HepG2 (cell line): ENCODE measurements around the gene HNRNPUL1. TPM values are rescaled to one million over a fixed set of nuclear protein-coding genes. Genes with fewer than 3 reads are reported as not detected.

ENCODE experiments used
- ATAC-seq: fragments of 200-7000 bp; cut with Tn5 transposase; 3 replicates; pipeline ENCODE4 v1.9.1; 2020; ENCODE audit warnings: mild to moderate bottlenecking, moderate library complexity
- BruUV-seq: library from RNA; stranded (reverse); fragments of 400-500 nt; replicated peaks from 2 replicates; lab custom pipeline; 2021; lab: Mats Ljungman, UMichigan
- CTCF ChIA-PET: fragments of 300-600 bp; formaldehyde crosslinking; extraction: SDS; loops from one replicate; lab custom pipeline; 2021; ENCODE audit warnings: low total read pairs, inconsistent platforms, low intra/inter-chr PET ratio; lab: Yijun Ruan, JAX
- POLR2A ChIA-PET: fragments of 350-600 bp; sonication (Branson Sonifier 250); formaldehyde crosslinking; loops from one replicate; lab custom pipeline; 2020; ENCODE audit warnings: antibody characterized with exemption, inconsistent platforms; lab: Yijun Ruan, JAX
- DNase-seq: peaks from one replicate; pipeline ENCODE4 v3.0.0-alpha.2; 2015; ENCODE audit warnings: low spot score
- FAIRE-seq: peaks from 3 replicates; lab custom pipeline; 2011; peaks lifted over from hg19 to GRCh38; lab: Jason Lieb, UNC
- H2AFZ ChIP-seq: one replicate; pipeline ENCODE4 v1.6.1; 2011; ENCODE audit warnings: low read length, inconsistent platforms
- H3K27ac ChIP-seq: fragments of 300-600 bp; 3 replicates; pipeline ENCODE4 v1.8.0; 2011; ENCODE audit warnings: mixed run types, mild to moderate bottlenecking, mixed read lengths, low read length, inconsistent platforms; ENCODE audit not compliant: insufficient read depth; ENCODE audit errors: extremely low read length
- H3K27me3 ChIP-seq, 2 experiments: fragments of 200-600 bp in 1 of 2; 2 replicates in 1 of 2; 3 replicates in 1 of 2; pipeline versions ENCODE4 v1.6.0 to v1.8.0; 2011; ENCODE audit warnings: low read length in 2 of 2, mild to moderate bottlenecking in 2 of 2, moderate library complexity in 2 of 2, inconsistent platforms in 1 of 2; ENCODE audit not compliant: insufficient read depth in 2 of 2, control insufficient read depth in 1 of 2
- H3K36me3 ChIP-seq, 2 experiments: fragments of 200-600 bp in 1 of 2; replicated peaks in 1 of 2; 2 replicates in 1 of 2; 3 replicates in 1 of 2; pipeline versions ENCODE4 v1.5.1 to v1.8.0; 2011; ENCODE audit warnings: low read length in 2 of 2, inconsistent platforms in 1 of 2; ENCODE audit not compliant: insufficient read depth in 2 of 2, control insufficient read depth in 1 of 2
- H3K4me1 ChIP-seq: 2 replicates; pipeline ENCODE4 v1.5.1; 2012; ENCODE audit warnings: low read length, inconsistent platforms; ENCODE audit not compliant: insufficient read depth
- H3K4me2 ChIP-seq: 2 replicates; pipeline ENCODE4 v1.6.0; 2011; ENCODE audit warnings: low read depth, low read length, inconsistent platforms
- H3K4me3 ChIP-seq, 3 experiments: fragments of 200-600 bp in 1 of 3; sonication (generic), shearing (Covaris generic) in 1 of 3; replicated peaks in 1 of 3; 2 replicates each; pipeline ENCODE4 v1.5.1; 2011 to 2016; ENCODE audit warnings: low read length in 3 of 3, inconsistent platforms in 2 of 3, low read depth in 2 of 3, mild to moderate bottlenecking in 2 of 3, control low read depth in 1 of 3, mixed read lengths in 1 of 3; ENCODE audit not compliant: insufficient read depth in 1 of 3
- H3K79me2 ChIP-seq: one replicate; pipeline ENCODE4 v1.6.1; 2011; ENCODE audit warnings: low read length, inconsistent platforms; ENCODE audit not compliant: insufficient read depth
- H3K9ac ChIP-seq: 2 replicates; pipeline ENCODE4 v1.6.0; 2011; ENCODE audit warnings: mild to moderate bottlenecking, low read depth, low read length, inconsistent platforms; ENCODE audit not compliant: insufficient read depth
- H3K9me3 ChIP-seq: 2 replicates; pipeline ENCODE4 v1.5.1; 2012; ENCODE audit warnings: mild to moderate bottlenecking, low read length
- H4K20me1 ChIP-seq: 2 replicates; pipeline ENCODE4 v1.6.0; 2011; ENCODE audit warnings: inconsistent platforms, mild to moderate bottlenecking, low read length, moderate library complexity; ENCODE audit not compliant: insufficient read depth
- CCDC6 ChIP-seq: sonication (generic); formaldehyde crosslinking; IDR thresholded peaks from 2 replicates; pipeline ENCODE4 v1.8.1; 2022; ENCODE audit warnings: mild to moderate bottlenecking, missing genetic modification reagents, moderate library complexity
- GFI1 ChIP-seq: sonication (generic); formaldehyde crosslinking; IDR thresholded peaks from 2 replicates; pipeline ENCODE4 v1.5.0; 2020; ENCODE audit warnings: missing genetic modification reagents, mild to moderate bottlenecking, borderline replicate concordance
- STAG1 ChIP-seq: sonication (generic); formaldehyde crosslinking; IDR thresholded peaks from 2 replicates; pipeline ENCODE4 v1.4.0; 2020; ENCODE audit warnings: missing genetic modification reagents
- ZNF121 ChIP-seq: sonication (generic); formaldehyde crosslinking; IDR thresholded peaks from 2 replicates; pipeline ENCODE4 v1.5.0; 2020; ENCODE audit warnings: mild to moderate bottlenecking, missing genetic modification reagents
- ZNF234 ChIP-seq: sonication (generic); formaldehyde crosslinking; conservative IDR thresholded peaks from 2 replicates; pipeline ENCODE4 v1.5.1; 2020; ENCODE audit warnings: mild to moderate bottlenecking, missing genetic modification reagents
- ZNF557 ChIP-seq: sonication (generic); formaldehyde crosslinking; IDR thresholded peaks from 2 replicates; pipeline ENCODE4 v1.4.0; 2020; ENCODE audit warnings: missing genetic modification reagents
- WGBS: methylation state at CpG from one replicate; pipeline ENCODE4 v1.1.6; 2017; ENCODE audit warnings: low lambda C conversion rate; 5-methylcytosine and 5-hydroxymethylcytosine counted together
- in situ Hi-C: cut with HindIII; loops from 2 replicates; pipeline ENCODE4 v1.10.0; 2017; ENCODE audit warnings: low pct_unique_long_range_greater_than_20kb; ENCODE audit not compliant: extremely low pct_ligation_motif_present
- intact Hi-C: fragments of 100-400 bp; cut with micrococcal nuclease; formaldehyde crosslinking; loops from one replicate; pipeline ENCODE4 v1.10.0; 2022; ENCODE audit not compliant: unreplicated experiment
- polyA plus RNA-seq, 8 experiments: library from polyadenylated mRNA; depleted of rRNA in 3 of 8; stranded (reverse) in 7 of 8; unstranded in 1 of 8; fragments of >200 nt; fragmentation: Illumina TruSeq in 4 of 8; extraction: Trizol in 4 of 8; gene quantifications; 2 replicates each; pipeline versions ENCODE4 v1.2.1 to v1.2.3, GENCODE V29; 2011 to 2016; ENCODE audit warnings: low read depth in 4 of 8, missing spikeins in 1 of 8, mixed read lengths in 1 of 8; ENCODE audit not compliant: insufficient read depth in 1 of 8
- total RNA-seq, 5 experiments: library from RNA; depleted of rRNA; stranded (reverse); fragments of >200 nt; fragmentation: Illumina TruSeq; extraction: Trizol; gene quantifications; 2 replicates each; pipeline ENCODE4 v1.2.3, GENCODE V29; 2016; ENCODE audit warnings: low read depth in 1 of 5
- TF ChIP-seq, protein P1 (sequence below): fragments of 450-650 bp; IDR thresholded peaks from 2 replicates; pipeline ENCODE4 v1.6.1; 2017
- TF ChIP-seq, protein P2 (sequence below): sonication (generic); formaldehyde crosslinking; IDR thresholded peaks from 2 replicates; pipeline ENCODE4 v1.4.0; 2020; ENCODE audit warnings: missing genetic modification reagents
- TF ChIP-seq, protein P3 (sequence below): IDR thresholded peaks from 2 replicates; pipeline ENCODE4 v1.6.1; 2012; ENCODE audit warnings: inconsistent platforms
- TF ChIP-seq, protein P4 (sequence below): sonication (generic); formaldehyde crosslinking; IDR thresholded peaks from 2 replicates; pipeline ENCODE4; 2020; ENCODE audit warnings: missing genetic modification reagents, mild to moderate bottlenecking, borderline replicate concordance

The HNRNPUL1 gene
- total and polyA plus RNA-seq, 2 of the 13 experiments (the other 11 are each of a cell fraction or from before 2014, with no cell fraction given) = 30.9 to 81.7 TPM

DNA sequence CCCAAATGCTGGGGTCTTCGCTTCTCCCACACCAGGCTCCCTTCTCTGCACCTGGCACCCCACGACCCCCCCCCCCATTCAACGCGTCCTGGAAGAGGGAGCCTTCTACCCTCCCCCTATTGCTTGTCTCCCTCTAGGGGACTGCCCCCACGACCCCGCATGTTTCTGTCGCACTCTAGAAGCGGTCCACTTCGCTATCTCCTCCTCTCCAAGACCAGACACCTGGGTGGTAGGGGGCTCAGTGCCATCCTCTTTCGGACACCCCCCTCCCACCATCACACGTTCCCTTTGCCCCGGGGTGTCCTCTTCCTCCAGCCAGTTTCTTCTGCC is 88.1 kb downstream of the HNRNPUL1 start:
- peaks cover 29% of the 10 kb centered on the region for H3K79me2 ChIP-seq
- FAIRE-seq (no peak), ATAC-seq (no peak), DNase-seq (no peak)
- in situ Hi-C loops = loop anchor here (5.0 kb wide), 1 partner anchor 40 kb away; the partner anchor contains the start of gene CCDC97
- no peak overlapping the region for H3K27ac ChIP-seq
- peak overlapping the region; percentile 82 for H3K9ac ChIP-seq
- POLR2A ChIA-PET = interaction anchor here (1.1 to 3.1 kb wide), 11 partner anchors 11 to 126 kb away, joined by 3 to 73 read pairs (median 8); partner anchors contain the start of genes B3GNT8, B9D2, CCDC97 and DMAC2
- H3K9me3 ChIP-seq = no peaks in the 10 kb centered on the region
- H3K4me1 ChIP-seq = peaks cover 32% of the 10 kb centered on the region
- peaks cover 6 to 10% of the 10 kb centered on the region in 2 experiments; a peak in 2 of 5 replicates for H3K36me3 ChIP-seq
- TF ChIP-seq, protein P1, sequence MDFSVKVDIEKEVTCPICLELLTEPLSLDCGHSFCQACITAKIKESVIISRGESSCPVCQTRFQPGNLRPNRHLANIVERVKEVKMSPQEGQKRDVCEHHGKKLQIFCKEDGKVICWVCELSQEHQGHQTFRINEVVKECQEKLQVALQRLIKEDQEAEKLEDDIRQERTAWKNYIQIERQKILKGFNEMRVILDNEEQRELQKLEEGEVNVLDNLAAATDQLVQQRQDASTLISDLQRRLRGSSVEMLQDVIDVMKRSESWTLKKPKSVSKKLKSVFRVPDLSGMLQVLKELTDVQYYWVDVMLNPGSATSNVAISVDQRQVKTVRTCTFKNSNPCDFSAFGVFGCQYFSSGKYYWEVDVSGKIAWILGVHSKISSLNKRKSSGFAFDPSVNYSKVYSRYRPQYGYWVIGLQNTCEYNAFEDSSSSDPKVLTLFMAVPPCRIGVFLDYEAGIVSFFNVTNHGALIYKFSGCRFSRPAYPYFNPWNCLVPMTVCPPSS = no peak
- TF ChIP-seq, protein P2, sequence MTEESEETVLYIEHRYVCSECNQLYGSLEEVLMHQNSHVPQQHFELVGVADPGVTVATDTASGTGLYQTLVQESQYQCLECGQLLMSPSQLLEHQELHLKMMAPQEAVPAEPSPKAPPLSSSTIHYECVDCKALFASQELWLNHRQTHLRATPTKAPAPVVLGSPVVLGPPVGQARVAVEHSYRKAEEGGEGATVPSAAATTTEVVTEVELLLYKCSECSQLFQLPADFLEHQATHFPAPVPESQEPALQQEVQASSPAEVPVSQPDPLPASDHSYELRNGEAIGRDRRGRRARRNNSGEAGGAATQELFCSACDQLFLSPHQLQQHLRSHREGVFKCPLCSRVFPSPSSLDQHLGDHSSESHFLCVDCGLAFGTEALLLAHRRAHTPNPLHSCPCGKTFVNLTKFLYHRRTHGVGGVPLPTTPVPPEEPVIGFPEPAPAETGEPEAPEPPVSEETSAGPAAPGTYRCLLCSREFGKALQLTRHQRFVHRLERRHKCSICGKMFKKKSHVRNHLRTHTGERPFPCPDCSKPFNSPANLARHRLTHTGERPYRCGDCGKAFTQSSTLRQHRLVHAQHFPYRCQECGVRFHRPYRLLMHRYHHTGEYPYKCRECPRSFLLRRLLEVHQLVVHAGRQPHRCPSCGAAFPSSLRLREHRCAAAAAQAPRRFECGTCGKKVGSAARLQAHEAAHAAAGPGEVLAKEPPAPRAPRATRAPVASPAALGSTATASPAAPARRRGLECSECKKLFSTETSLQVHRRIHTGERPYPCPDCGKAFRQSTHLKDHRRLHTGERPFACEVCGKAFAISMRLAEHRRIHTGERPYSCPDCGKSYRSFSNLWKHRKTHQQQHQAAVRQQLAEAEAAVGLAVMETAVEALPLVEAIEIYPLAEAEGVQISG (CRISPR knock-in tag) = peak; percentile 71; the same call in 1 of the 2 replicates
- TF ChIP-seq ZNF121 (CRISPR knock-in tag) = no peak
- 0 out of 2 replicates have a peak, but pooled peaks have one; percentile 17 for TF ChIP-seq ZNF557 (CRISPR knock-in tag)
- TF ChIP-seq GFI1 (CRISPR knock-in tag) = no peak
- peak; percentile 33; the same call in 1 of the 2 replicates for TF ChIP-seq STAG1
- TF ChIP-seq CCDC6 (CRISPR knock-in tag) = no peak
- TF ChIP-seq, protein P3, sequence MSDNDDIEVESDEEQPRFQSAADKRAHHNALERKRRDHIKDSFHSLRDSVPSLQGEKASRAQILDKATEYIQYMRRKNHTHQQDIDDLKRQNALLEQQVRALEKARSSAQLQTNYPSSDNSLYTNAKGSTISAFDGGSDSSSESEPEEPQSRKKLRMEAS = no peak
- TF ChIP-seq ZNF234 = 0 out of 2 replicates have a peak, but pooled peaks have one; percentile 41
- TF ChIP-seq, protein P4, sequence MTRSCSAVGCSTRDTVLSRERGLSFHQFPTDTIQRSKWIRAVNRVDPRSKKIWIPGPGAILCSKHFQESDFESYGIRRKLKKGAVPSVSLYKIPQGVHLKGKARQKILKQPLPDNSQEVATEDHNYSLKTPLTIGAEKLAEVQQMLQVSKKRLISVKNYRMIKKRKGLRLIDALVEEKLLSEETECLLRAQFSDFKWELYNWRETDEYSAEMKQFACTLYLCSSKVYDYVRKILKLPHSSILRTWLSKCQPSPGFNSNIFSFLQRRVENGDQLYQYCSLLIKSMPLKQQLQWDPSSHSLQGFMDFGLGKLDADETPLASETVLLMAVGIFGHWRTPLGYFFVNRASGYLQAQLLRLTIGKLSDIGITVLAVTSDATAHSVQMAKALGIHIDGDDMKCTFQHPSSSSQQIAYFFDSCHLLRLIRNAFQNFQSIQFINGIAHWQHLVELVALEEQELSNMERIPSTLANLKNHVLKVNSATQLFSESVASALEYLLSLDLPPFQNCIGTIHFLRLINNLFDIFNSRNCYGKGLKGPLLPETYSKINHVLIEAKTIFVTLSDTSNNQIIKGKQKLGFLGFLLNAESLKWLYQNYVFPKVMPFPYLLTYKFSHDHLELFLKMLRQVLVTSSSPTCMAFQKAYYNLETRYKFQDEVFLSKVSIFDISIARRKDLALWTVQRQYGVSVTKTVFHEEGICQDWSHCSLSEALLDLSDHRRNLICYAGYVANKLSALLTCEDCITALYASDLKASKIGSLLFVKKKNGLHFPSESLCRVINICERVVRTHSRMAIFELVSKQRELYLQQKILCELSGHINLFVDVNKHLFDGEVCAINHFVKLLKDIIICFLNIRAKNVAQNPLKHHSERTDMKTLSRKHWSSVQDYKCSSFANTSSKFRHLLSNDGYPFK (CRISPR knock-in tag) = no peak
- intact Hi-C loops = loop anchor here (1.0 to 2.0 kb wide), 2 partner anchors 11 to 27 kb away; no protein-coding TSS in a partner anchor
- peak overlapping the region; percentile 80 for H3K4me2 ChIP-seq
- 2% methylated on average over 12 of the region's 12 CpGs for WGBS
- no peaks in the 10 kb centered on the region; a peak in 1 of 5 replicates for H3K27me3 ChIP-seq
- H4K20me1 ChIP-seq = peaks cover 12% of the 10 kb centered on the region; the same call in 1 of the 2 replicates
- BruUV-seq = no TSS peak
- peak overlapping the region; percentile 90 to 95 (median 95) for H3K4me3 ChIP-seq
- CTCF ChIA-PET = interaction anchor here (1.4 kb wide), 1 partner anchor 44 kb away, joined by 6 read pairs; no protein-coding TSS in a partner anchor
- no peak overlapping the region for H2AFZ ChIP-seq
